Left lung (tissue), 10 donors: ENCODE measurements around the gene RNF217. TPM values are rescaled to one million over a fixed set of nuclear protein-coding genes. Genes with fewer than 3 reads are reported as not detected.

Experiments used
- ATAC-seq: fragments of 200-7000 bp; cut with Tn5 transposase; one replicate; pipeline ENCODE4 v1.9.1; 2020; ENCODE audit warnings: moderate library complexity
- DNase-seq, 4 donors: peaks; one replicate each; pipeline ENCODE4 v3.0.0-alpha.2; 2013 to 2020
- H3K27ac ChIP-seq, 2 donors: fragments of 200-600 bp; sonication (generic) in 1 of 2; one replicate each; pipeline versions ENCODE4 v1.5.0 to v1.8.0; 2020 to 2021
- H3K27me3 ChIP-seq, 2 donors: fragments of 200-600 bp; sonication (generic) in 1 of 2; one replicate each; pipeline versions ENCODE4 v1.5.0 to v1.8.0; 2020 to 2021
- H3K36me3 ChIP-seq, 2 donors: fragments of 200-600 bp; sonication (generic) in 1 of 2; one replicate each; pipeline versions ENCODE4 v1.5.0 to v1.8.0; 2020 to 2021
- H3K4me1 ChIP-seq, 2 donors: fragments of 200-600 bp; one replicate each; pipeline ENCODE4 v1.8.0; 2021
- H3K4me3 ChIP-seq, 2 donors: fragments of 200-600 bp; sonication (generic) in 1 of 2; one replicate each; pipeline versions ENCODE4 v1.5.0 to v1.8.0; 2020 to 2021; ENCODE audit warnings: mild to moderate bottlenecking in 1 of 2
- H3K9me3 ChIP-seq, 2 donors: fragments of 200-600 bp; sonication (generic) in 1 of 2; one replicate each; pipeline versions ENCODE4 v1.5.0 to v1.8.0; 2020 to 2021
- CTCF ChIP-seq, 2 donors: fragments of 200-600 bp; sonication (generic) in 1 of 2; IDR thresholded peaks; one replicate each; pipeline versions ENCODE4 v1.5.0 to v1.8.0; 2021; ENCODE audit warnings: antibody characterized with exemption in 2 of 2
- intact Hi-C, 2 donors: fragments of 100-400 bp; cut with DNase I; formaldehyde crosslinking; loops; one replicate each; pipeline versions ENCODE4 v1.11.2 to v1.14.2; 2022
- polyA plus RNA-seq, 6 donors: library from polyadenylated mRNA; unstranded; fragments of 120-200 nt; gene quantifications; one replicate each; pipeline ENCODE4 v1.2.1, GENCODE V29; 2013; ENCODE audit not compliant: insufficient read length in 6 of 6
- total RNA-seq, 2 donors: library from RNA; stranded (reverse); fragmentation: NEBNext Ultra II Directional; extraction: Animal tissue kit (Norgen Biotek cat#: 25700); gene quantifications; one replicate each; pipeline ENCODE4 v1.2.1, GENCODE V29; 2021
- donor health status: DM: no; HTN: yes; CAD: no.
- donor health status: DM: no; HTN: no; CAD: no.

The RNF217 gene
- total and polyA plus RNA-seq, 8 donors, result 17.2 to 31.4 (median 23.1) TPM

GRCh38 chr6:125094563-125094962 lies 132.3 kb downstream of the RNF217 start:
- TF ChIP-seq CTCF (IDR thresholded peaks at IDR 0.05), result no peak
- DNase-seq (peak in 2 of 4 donors; percentile 18 to 23), ATAC-seq (no peak)
- Histone ChIP-seq H3K4me1 (peaks cover 0 to 2% of the 10 kb centered on the region in 2 donors), H3K27ac (no peak overlapping the region), H3K36me3 (no peaks in the 10 kb centered on the region), H3K9me3 (no peaks in the 10 kb centered on the region), H3K27me3 (peaks cover 0 to 2% of the 10 kb centered on the region in 2 donors), H3K4me3 (no peak overlapping the region)
- intact Hi-C loops, result loop anchor here in 1 of 2 donors (10.0 kb wide), 1 partner anchor 130 kb away; the partner anchor contains the start of gene RNF217

DNA sequence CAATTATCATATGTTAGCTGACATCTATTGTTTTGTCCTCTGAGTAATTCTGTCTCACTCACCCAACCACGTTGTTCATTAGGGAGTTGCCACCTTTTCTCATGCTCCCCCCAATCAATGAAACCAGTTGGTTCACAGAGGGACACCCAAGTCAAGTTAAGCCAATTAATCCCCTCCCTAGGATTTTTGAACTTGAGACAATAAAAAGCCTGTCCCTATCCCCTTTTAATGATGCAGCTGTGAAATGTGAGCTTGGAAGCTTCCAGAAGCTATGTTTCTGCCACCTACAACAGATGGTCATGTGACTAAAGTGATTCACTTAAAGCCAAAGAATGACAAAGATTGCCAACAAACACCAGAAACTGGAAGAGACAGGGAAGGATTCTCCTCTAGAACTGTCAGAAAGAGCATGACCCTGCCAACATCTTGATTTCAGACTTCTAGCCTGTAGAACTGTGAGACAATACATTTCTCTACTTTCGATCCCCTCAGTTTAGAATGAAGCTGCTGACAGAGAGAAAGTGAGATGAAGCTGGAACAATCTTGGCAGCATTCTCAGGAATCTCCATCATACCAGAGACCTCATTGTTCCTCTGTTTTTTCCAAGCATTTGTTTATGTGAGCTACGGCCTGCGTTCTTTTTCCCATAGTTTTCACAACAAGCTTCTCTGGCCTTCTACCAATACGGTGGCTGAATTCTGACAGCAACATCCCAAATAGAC lies 133.5 kb downstream of the RNF217 start:
- H3K9me3 ChIP-seq, result no peaks in the 10 kb centered on the region
- H3K27ac ChIP-seq, result no peak overlapping the region
- TF ChIP-seq CTCF (IDR thresholded peaks at IDR 0.05), result no peak
- intact Hi-C loops, result loop anchor here in 1 of 2 donors (10.0 kb wide), 1 partner anchor 131 kb away; the partner anchor contains the start of gene RNF217
- ATAC-seq, result no peak
- H3K4me1 ChIP-seq, result peaks cover 0 to 8% of the 10 kb centered on the region in 2 donors
- H3K27me3 ChIP-seq, result peaks cover 0 to 5% of the 10 kb centered on the region in 2 donors
- DNase-seq, result peak in 2 of 4 donors; percentile 42 to 62
- no peaks in the 10 kb centered on the region for H3K36me3 ChIP-seq
- H3K4me3 ChIP-seq, result no peak overlapping the region

DNA sequence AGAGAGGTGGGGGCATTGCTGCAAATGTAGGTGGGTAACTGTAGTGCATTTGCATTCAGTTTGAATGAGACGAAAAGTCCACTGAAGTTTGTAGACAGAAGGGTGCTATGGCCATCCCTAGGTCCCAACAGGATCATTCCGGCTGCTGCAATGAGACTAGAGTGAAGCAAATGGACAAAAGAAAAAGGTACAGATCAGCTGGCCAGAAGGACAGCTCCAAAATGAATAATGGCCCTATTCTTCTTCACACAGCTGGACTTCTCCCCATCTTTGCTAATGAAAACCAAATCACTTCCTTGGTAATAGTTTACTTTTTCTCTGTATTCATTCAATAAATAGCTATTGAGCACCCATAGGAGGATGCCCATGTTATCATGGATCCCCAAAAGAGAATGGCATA lies 134.9 kb downstream of the RNF217 start:
- ATAC-seq (no peak), DNase-seq (no peak)
- H3K27ac ChIP-seq, result no peak overlapping the region
- H3K4me3 ChIP-seq, result no peak overlapping the region
- intact Hi-C loops, result loop anchor here in 1 of 2 donors (10.0 kb wide), 1 partner anchor 132 kb away; the partner anchor contains the start of gene RNF217
- H3K27me3 ChIP-seq, result peaks cover 0 to 5% of the 10 kb centered on the region in 2 donors
- peaks cover 0 to 8% of the 10 kb centered on the region in 2 donors for H3K4me1 ChIP-seq
- no peaks in the 10 kb centered on the region for H3K9me3 ChIP-seq
- TF ChIP-seq CTCF (IDR thresholded peaks at IDR 0.05), result no peak
- peaks cover 0 to 3% of the 10 kb centered on the region in 2 donors for H3K36me3 ChIP-seq

DNA sequence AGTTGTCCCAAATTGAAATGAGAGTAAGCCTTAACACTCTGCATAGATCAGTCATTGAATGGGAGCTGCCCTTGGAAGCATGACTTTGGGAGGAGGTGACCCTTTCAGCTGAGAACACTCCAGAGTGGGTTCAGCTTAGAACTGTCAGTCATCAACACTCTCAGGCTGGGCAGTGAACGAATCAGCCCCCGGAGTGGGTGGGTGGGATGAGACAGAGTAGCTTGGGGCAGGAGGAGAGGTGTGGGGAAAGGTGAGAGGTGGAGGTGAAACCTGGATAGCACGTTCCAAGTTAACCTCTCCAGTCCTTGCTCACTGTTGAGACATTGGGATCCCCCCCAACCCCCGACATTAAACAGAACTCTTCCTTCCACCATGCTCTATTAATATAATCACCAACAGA lies 136.0 kb downstream of the RNF217 start:
- H3K27ac ChIP-seq, result no peak overlapping the region
- H3K27me3 ChIP-seq, result peaks cover 0 to 5% of the 10 kb centered on the region in 2 donors
- ATAC-seq (no peak), DNase-seq (no peak)
- H3K4me1 ChIP-seq, result peaks cover 0 to 8% of the 10 kb centered on the region in 2 donors
- peaks cover 0 to 4% of the 10 kb centered on the region in 2 donors for H3K36me3 ChIP-seq
- no peaks in the 10 kb centered on the region for H3K9me3 ChIP-seq
- no peak for TF ChIP-seq CTCF (IDR thresholded peaks at IDR 0.05)
- intact Hi-C loops, result loop anchor here in 1 of 2 donors (10.0 kb wide), 1 partner anchor 133 kb away; the partner anchor contains the start of gene RNF217
- no peak overlapping the region for H3K4me3 ChIP-seq
